ES-I3 (cell line): ENCODE results near the gene FBXO40.

Experiments
- H3K36me3 ChIP-seq: 2 replicates; pipeline ENCODE4 v1.6.1; 2013; ENCODE audit warnings: mild to moderate bottlenecking, low read length, control low read depth, moderate library complexity; ENCODE audit not compliant: insufficient read depth
- H3K4me1 ChIP-seq: 2 replicates; pipeline ENCODE4 v1.6.1; 2013; ENCODE audit warnings: mild to moderate bottlenecking, control low read depth, low read length; ENCODE audit not compliant: insufficient read depth
- H3K9ac ChIP-seq: 2 replicates; pipeline ENCODE4 v1.6.1; 2013; ENCODE audit warnings: low read depth, mild to moderate bottlenecking, low read length, moderate library complexity
- H3K9me3 ChIP-seq: 2 replicates; pipeline ENCODE4 v1.6.1; 2013; ENCODE audit warnings: mild to moderate bottlenecking, low read length, moderate library complexity; ENCODE audit not compliant: control insufficient read depth, insufficient read depth

The FBXO40 gene

DNA sequence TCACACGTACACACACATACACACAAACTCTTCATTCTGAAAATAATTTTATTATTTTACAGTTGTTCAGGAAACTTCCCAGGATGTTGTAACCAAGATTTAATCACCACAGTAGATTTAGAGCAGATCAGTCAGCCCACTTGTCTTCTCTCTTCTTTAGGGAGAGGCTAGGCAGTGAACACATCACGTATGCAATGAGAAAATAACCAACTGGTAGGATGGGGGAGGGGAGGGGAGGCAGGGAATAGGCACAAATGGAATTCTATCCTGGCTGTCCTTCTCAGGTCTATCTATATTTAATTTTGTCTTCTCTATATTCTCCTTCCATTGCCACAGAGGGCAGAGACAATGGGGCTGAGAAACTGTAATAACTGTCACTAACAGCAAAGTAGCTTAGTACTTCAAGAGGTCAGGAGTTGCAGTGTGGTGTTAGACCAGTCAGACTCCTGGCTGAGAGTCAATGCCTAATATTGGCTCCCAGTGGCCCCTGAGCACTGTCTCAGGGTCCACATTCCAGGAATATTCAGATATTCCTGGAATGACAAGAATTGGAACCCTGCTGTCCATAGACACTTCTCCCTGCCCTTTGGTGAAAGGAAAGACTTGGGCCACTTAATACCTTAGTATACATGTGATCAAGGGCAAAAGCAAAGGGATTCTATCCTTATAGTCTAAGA lies 70.1 kb downstream of the FBXO40 start:
- H3K36me3 ChIP-seq, result peaks cover 20% of the 10 kb centered on the region
- no peak overlapping the region for H3K9ac ChIP-seq
- peaks cover 4% of the 10 kb centered on the region; the same call in 1 of the 2 replicates for H3K4me1 ChIP-seq
- H3K9me3 ChIP-seq, result no peaks in the 10 kb centered on the region

DNA sequence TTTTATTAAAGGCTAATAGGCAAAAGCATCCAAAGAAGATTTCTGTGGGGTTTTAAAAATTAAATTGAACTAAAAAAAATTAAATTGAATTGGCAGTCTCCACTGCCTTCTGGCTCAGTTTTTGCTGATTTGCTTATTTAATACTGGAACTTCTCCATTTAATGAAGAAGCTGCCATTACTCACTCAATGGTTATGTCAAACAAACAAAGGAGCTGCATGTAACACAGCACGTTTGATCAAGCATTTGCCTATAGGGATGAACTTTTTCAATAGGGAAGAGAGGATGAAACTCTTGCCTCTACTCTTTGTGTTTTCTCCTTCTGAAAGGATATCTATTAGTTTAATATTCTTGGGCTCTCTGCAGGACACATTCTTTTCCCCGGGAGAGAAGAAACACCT lies 72.3 kb downstream of the FBXO40 start:
- peaks cover 4% of the 10 kb centered on the region; the same call in 1 of the 2 replicates for H3K4me1 ChIP-seq
- H3K9me3 ChIP-seq, result no peaks in the 10 kb centered on the region
- peaks cover 20% of the 10 kb centered on the region for H3K36me3 ChIP-seq
- no peak overlapping the region for H3K9ac ChIP-seq

DNA sequence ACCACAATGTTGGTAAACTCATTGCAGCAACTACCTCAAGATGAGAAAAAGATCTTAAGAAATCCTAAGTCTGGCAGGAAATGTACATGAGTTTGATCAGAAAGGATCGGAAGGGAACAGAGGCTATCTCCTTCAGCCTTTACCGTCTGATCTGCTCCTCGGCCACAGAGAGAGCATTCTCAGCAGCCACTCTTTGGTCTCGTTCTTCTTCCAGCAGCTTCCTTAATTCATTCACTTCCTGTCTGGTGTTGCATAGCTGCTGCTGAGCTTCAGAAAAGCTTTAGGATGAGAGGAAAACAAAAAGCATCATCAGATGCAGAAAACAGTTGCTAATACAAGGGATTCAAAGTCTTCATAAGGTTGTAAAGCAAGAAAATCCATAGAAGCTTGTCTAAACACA lies 74.2 kb downstream of the FBXO40 start:
- Histone ChIP-seq H3K36me3 (peaks cover 16% of the 10 kb centered on the region), H3K9ac (no peak overlapping the region), H3K4me1 (peaks cover 4% of the 10 kb centered on the region; the same call in 1 of the 2 replicates), H3K9me3 (no peaks in the 10 kb centered on the region)

DNA sequence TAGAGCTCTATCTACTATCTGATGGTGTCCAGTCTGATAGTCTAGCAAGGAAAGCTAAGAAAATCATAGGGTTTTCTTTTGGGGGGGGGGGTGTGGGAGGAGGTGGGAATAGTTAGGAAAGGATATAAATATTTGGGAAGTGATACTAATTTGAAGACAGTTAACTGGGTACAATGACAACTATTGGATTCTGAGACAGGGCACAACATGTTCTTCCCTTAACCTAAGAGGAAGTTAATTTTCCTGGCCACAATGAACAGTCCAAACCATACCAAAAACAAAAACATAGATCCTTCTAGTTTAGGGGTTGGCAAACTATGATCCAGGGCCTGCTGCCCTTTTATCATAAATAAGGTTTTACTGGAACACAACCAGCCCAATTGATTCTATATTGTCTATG lies 77.5 kb downstream of the FBXO40 start:
- no peaks in the 10 kb centered on the region for H3K9me3 ChIP-seq
- H3K36me3 ChIP-seq, result peaks cover 14% of the 10 kb centered on the region
- no peaks in the 10 kb centered on the region for H3K4me1 ChIP-seq
- no peak overlapping the region for H3K9ac ChIP-seq

DNA sequence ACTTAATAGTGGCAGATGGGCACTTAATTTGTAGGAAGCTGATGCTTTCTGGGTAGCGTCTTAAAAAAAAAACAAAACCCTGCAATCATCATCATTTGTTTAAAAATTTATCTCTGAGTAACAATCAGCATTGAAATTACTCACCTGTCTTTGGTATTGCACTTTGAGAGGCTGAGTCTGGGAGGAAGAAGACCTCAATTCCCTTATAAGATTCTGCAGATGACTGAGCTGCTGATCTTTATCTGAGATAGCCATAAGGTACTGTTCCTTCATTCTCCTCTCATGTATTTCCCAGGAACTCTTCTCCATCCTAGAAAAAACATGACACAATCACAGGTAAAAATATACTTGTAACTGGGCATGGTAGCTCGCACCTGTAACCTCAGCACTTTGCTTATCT lies 84.0 kb downstream of the FBXO40 start:
- Histone ChIP-seq H3K9ac (no peak overlapping the region), H3K4me1 (no peaks in the 10 kb centered on the region), H3K9me3 (no peaks in the 10 kb centered on the region), H3K36me3 (peaks cover 29% of the 10 kb centered on the region)
